GM19324 (cell line): ENCODE results near the gene CYSTM1.
"Not testable (repeated sequence)": the region's sequence is repeated elsewhere in the genome, so short reads cannot be mapped to it uniquely, and the experiment has no call there.

Experiments
- ATAC-seq: cut with Tn5 transposase; IDR thresholded peaks from one replicate; pipeline ENCODE4 v1.9.1; 2021; ENCODE audit warnings: mild to moderate bottlenecking, moderate library complexity; ENCODE audit not compliant: unreplicated experiment, low FRiP score

CYSTM1 gene

DNA sequence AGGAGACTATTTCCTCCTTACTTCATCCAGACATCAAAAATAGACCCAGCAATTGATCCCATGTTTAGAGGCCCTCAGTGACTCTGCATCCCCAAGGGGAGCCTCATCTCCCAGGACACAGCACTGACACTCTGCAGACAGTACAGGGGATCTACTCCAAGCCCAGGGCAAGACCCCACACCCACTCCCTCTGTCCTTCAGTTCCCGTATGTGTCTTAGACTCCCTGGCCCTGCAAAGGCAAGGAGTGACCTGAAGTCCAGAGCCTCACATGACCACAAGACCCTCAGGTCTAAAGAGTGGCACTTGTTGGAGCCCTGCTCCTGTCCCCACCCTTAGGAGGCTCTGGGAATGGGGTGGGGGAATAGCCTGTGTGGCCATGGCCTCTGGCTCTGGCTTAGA lies 27.5 kb upstream of the CYSTM1 start:
- ATAC-seq, result no peak

DNA sequence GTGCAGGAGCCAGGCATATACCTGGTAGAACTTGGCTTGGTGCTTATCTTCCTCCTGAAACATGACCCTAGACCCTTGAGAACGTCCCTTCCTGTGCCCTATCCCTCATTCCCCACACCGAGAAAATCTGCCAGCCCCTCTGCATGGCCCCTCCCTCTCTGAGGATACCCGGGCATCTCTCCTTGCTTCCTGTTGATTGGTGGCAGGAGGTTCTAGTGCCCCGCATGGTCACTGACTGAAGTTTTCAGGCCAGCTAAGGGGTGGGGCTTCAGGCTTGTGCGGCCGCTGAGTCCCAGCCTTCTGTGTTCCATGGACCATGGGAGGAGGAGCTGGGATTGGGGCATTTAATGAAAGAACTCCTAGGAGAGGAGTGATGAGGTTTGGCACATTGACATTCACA lies 26.5 kb upstream of the CYSTM1 start:
- no peak for ATAC-seq

DNA sequence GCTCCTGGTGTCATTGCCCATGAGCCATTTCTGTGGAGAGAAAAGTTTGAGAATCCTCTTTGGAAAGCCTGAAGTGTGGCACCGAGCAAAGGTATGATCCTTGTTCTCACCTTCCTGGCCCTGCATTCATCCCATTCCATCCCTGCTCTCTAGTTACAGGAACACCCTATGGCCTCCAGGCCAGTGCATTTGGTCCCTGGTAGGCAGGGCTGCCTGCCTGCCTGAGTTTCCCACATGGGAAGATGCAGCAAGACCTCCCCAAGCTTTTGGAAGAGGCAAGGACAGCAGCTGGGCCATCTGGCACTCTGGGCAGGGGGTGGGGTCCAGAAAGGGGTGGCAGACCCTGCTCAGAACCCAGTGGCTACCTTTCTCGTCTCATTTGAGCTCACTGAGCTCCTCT lies 24.8 kb upstream of the CYSTM1 start:
- ATAC-seq, result no peak

DNA sequence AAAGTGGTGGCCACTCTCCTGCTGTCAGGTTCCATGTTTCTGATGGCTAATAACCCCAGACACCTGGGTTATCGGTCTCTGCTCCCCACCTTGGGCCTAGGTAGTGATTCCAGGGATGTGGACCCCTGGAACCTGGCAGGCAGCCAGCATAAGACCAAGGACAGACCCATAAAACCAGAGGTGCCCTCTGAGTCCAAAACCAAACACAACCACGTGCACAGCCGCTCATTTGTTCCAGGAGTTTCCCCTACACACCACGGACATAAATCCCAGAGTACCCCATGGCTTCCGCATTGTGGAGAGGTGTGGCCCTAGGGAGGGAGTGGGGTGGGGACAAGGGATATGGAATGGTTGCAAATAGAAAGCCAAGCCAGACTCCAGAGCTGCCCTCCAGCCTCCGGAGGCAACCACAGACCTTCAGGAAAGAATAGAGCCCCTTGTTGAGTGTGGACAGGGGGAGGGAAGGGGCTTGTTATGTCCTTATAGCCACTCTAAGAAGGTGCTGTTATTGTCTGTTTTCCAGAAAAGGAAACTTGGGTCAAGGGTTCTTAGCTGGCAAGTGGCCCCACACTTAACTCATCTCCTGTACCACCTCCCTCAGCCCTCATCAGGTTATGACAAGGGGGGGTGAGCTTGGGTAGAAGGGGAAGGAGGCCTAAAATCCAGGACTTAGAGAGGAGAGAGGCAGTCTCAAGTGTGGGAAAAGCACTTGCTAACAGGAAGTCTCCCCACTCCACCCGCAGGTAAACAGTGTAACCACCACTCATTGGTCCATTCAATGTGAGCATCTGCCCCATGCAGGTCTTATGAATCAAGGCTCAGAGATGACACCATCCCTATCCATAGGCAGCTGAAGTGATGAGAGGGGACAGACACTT lies 23.6 kb upstream of the CYSTM1 start:
- no peak for ATAC-seq

DNA sequence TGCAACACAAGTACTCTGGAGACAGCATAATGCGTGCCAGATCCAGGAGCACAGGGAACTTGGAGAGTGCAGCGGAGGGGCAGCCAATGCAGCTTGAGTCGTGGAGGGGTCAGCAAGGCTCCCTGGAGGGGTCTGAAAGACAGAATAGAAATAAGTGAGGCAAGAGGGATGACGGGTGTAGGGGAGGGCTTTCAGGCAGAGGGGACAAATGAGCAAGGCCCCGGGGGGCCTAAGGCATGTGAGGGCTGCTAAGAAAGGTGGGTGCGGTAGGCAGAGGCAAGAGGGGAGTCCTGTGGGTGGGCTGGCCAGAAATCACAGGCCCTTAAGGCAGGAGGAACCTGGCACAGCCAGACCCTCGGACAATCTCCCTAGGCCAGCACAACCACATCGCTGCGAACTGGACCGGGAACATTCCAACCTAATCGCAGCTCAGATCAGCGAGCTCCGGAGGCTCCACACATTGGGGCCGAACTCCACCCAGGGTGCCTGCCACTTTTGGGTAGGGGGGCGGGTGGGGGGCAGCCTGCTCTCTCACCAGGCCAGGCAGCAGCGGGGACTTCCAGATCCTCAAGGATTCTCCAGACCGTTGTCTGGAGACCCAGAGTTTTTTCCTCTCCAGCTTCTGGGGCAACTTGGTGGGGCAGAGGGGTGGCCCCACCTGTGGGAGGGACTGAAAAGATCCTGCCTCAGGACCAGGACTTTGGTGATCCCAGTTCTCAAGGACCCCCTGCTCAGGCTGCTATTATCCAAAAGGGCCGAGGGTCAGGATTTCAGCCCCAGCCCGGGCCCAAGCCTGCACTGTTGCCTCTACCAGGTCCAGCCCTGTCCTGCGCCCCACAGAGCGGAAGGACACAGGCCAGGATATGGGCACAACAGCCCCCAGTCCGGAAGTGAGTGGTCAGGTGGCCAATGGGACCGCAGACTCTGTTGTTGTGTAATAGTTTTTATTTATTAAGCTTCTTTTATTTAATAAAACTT lies 22.7 kb upstream of the CYSTM1 start:
- no peak for ATAC-seq

DNA sequence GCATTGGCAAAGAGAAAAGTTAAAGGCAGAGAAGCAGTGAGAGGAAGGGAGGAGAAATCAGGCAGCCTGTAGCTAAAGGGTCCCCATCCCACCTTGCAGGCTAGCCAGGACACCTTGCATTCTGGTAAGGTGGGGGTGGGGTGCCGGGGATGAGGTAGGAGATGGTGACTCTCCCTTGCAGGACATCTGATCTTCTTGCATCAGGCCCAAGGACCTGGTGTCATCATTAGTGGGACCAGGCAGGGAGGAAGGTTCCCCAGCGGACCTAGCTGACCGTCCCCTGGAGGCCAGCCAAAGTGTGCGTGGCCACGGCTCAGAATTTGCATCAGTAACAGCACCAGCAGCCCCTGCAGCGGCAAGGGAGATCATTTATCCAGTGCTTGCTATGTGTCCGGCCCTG lies 21.7 kb upstream of the CYSTM1 start:
- no peak for ATAC-seq

DNA sequence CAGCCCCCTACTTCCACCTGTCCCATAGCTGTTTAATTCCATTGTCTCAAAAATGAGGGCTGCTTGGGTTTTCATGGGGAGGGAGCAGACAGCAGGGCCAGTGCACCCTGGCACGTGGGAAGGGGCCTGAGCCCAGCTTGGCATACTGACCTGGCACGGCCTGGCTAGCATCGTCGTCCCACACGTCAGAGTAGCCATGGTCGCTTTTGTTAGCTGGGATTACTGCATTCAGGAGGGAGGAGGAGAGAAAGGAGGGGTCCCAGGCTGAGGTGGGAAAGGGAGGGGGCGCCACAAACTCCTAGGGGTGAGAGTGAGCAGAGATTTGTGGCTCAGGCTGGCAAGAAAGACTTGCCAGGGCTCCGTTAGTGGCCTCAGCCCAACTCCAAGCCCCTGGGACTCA lies 21.1 kb upstream of the CYSTM1 start:
- ATAC-seq, result no peak

DNA sequence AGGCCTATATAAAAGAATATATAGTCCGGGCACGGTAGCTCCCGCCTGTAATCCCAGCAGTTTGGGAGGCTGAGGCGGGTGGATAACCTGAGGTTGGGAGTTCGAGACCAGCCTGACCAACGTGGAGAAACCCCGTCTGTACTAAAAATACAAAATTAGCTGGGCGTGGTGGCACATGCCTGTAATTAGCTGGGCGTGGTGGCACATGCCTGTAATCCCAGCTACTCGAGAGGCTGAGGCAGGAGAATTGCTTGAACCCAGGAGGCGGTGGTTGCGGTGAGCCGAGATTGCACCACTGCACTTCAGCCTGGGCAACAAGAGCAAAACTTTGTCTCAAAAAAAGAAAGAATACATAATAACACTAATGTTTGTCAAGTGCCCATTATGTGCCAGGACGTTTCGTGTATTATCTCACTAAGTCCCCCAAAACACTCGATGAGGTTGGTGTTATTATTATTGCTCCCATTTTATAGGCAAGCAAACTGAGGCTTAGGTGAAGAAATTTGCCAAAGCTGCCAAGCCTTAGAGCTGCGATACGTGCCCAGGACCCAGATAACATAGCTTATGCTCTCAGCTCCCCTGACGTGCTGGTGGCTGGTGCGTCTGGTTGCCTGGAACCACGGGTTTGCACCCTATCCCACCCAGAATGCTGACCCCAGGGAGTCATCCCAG lies 20.1 kb upstream of the CYSTM1 start:
- ATAC-seq, result not testable (repeated sequence)

DNA sequence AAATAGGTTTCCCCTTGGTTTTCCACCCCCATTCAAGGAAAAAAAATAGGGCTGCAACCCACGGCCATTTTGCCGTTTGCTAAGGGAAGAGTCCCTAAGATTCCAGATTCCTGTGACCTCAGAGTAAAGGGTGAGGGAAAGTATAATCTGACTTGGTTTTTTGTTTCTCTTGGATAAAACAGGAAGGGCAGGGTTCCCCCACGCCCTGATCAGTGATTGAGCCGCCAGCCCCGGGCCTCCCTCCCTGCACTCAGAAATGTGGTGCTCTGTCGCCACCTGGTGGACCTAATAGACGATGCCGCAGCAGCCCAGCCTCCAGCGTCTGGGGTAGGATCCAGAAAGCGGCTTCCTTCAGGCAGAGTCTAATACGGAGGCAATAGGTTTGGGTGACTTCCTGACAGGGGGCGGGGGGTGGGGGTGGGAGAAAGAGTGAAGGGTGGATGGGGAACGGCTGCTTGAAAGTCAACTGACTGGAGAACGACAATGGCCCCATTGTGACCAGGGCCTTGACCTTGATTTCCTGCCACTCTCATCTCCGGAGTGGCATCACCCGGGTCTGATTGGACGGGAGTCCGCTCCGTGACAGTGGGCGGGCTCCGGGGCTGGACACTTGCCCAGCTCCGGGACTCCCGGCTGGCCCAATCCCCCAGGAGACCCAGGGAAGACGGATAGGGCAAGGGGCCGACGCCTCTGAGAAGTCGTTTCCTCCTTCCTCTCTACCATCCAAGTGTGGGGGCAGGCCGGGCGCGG lies 17.8 kb upstream of the CYSTM1 start:
- no peak for ATAC-seq

DNA sequence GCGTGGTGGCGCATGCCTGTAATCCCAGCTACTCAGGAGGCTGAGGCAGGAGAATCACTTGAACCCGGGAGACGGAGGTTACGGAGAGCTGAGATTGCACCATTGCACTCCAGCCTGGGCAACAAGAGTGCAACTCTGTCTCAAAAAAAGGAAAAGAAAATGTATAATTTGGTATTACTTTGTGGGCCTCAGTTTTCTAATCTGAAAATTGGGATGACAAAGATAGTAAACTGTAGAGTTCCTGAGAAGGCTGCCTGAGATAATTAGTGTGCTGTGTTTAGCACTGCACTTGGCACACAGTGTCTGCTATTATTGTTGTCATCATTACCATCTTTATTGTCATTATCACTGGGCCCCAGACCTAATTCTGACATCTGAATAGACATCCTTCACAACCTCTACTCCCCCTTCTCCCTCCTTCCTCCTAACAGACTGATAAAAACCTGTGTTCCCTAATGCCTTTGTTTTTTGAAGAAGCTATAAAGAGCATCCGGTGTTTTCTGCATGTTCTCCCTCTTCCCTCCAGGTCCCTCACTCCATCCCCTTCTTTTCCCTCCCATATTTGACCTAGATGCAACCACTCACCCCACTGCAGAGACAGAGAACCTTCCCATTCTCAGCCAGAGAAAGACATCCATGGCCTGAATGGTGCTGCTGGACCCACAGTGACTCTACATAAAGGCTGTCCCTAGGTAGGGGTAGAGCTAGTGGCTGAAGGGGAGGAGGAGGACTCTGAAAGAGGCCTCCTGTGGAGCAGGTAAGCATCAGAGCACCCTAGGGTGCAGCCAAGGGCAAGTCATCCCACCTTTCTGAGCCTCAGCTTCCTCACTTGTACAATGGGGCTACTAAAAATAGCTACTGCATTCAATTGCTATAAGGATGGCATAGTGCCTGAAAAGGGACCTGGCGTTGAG lies 15.7 kb upstream of the CYSTM1 start:
- ATAC-seq, result no peak

DNA sequence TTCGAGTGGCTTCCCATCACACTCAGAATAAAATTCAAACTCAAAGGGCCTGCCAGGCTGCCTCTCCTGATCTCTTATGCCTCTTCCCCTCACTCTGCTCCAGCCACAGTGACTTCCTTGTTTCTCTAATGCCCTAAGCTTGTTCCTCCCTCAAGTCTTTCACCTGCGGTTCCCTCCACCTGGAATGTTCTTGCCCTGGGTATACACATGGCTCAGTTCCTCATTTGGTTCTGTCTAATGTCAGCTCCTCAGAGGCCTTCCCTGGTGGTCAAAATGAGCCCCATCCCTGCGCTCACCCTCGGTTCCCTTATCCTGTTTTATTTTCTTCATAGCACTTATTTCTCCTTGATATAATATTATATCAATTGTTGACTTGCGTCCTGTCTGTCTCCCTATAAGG lies 12.7 kb upstream of the CYSTM1 start:
- no peak for ATAC-seq

DNA sequence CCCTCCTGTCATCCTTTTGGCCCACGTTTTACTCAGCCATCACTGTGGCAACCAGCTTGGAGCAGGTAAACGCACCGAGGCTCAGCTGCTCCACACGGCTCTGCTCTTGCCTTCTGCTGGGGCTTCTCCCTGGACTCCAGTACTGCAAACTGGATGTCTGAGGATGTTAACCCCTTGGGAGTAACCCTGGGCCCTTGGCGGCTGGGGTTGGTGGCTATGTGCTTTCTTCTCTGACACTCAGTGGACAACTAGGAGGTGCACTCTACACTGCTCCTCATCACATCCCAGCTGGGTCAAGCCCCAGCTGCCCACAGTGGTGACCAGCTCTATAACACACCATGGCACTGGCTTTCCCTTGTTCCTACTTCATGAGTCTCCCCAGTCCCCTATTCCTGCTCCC lies 12.2 kb upstream of the CYSTM1 start:
- ATAC-seq, result no peak

DNA sequence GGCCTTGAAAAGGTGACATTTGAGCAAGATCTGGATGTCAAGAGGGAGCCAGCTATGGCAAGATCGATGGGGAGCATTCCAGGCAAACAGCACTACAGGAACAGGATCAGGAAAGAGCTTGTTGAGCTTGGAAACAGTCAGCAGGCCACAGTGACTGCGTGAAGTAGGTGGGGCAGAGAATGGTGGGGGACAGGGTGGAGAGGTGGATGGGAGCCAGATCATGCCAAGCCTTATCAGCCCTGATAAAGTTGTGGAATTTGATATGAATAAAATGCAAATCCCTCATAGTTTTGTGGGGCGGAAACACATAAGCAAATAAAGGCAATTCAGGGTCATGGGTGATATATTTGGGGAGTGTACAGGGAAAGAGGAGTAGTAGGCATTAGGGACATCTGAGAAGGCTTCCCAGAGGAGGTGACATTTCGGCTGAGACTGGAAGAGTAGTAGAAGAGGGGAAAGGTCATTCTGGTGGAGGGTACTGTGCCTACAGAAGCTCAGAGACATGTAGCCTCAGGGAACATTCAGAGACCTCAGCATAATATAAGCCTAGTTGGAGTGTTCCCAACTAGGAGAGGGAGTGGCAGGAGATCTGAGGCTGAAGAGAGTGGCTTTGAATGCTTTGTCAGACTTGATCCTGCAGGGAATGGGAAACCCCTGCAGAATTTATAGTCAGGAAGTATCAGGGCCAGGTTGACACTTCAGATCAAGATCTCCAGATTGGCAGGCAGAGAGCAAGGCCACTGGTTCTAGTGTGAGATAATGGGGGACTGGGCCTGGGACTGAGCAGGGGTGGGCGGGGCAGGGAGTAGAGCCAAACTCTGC lies 9.7 kb upstream of the CYSTM1 start:
- ATAC-seq, result no peak

DNA sequence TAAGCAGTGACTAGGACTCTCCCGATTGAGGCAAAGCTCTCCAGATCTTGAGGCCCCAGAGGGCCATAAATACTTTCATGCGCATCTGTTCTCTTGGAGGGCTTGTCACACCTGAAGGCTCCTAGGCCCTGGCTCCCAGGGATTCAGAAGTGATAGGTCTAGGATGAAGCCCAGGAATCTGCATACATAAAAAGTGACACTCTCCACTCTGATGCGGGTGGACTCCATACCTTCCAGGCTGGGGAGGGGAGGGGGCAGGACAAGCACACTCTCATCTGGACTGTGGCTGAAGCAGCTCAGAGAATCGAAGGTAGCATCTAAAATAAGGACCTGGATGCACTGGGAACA lies 9.1 kb upstream of the CYSTM1 start:
- ATAC-seq, result no peak

DNA sequence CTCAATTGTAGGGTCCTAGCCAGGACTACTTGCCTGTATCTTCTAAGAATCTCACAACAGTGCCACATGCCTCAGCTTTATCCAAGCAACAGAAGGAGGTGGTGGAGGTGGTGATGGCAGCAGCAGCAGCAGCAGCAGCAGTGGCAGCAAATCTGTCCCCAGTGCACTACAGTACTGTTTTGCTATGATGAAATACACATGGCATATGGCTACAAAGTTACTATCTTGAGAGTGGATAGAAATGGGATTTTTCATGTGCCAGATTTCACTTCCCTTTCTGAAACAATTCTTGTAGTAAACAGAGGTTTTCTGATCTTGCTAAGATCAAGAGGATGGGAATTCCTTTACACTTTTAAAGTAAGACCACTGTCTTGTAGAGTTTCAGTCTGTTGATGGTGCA lies 8.1 kb upstream of the CYSTM1 start:
- ATAC-seq, result no peak

DNA sequence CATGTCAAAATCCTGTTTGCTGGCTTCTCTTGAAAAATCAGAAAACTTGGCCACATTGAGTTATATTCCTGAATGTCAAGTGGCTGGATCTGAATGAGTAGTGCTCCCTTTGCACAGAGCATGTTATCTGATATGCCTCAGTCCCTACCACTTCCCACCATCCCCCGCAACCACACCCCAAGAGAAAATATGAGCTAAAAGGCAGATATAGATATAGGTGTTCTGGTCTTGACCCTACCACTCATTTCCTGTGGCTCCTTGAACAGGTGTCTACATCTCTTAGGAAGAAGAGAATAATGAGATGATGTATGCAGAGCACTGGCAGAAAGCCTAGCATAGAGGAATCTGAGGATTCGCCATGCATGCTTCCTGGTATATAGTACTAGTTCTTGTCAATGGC lies 6.6 kb upstream of the CYSTM1 start:
- no peak for ATAC-seq

DNA sequence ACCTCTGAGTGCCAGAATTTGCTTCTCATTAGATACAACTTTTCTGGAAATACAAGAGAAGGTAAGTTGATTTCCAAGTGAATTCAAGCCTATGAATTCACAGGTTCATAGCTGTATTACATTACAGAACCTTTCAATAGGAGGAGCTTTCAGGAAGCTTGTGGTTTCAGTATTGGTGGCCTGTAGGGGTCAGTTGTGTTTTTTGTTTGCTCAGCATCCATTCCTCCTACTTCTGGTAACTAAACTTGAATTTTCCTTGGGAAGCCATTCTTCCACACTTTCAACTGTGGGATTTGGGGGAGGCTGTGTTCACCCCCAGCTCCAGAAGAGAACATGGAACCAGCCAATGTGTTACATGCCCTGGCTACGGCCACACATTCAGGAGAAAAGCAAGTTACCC lies 5.6 kb upstream of the CYSTM1 start:
- no peak for ATAC-seq

DNA sequence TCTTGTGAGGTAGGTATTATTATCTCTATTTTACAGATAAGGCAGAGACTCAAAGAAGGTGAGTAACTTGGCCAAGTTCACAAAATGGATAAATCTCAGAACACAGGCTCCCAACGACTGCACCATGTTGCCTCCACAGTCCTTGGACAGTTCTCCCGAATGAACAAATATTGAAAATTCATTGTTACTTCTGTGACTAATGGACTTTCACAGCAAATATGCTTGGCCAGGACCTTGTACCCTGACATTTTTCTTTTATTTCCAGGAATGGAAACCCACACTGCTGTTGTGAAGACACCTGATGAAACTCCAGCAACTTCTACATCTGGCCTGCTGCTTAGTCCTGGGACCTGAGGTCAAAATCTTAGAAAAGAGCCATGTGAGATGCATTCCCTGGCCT lies 2.5 kb upstream of the CYSTM1 start:
- no peak for ATAC-seq

DNA sequence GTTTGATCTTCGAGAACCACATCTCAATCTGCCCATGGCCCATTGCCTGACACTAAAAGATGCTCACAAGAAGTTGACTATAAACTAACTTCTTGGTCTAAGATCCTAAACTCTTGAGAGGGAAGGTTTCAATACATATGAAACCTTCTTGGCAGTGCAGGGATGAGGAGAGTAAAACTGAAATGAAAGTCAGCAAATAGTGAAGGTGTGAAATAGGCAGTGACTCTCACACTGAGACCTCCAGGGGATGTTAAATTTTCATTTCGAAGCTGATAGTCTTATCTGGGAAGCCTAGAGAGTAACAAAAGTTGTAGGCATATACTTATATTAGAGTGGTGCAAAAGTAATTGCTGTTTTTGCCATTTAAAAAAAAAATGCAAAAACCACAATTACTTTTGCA lies 974 bp upstream of the CYSTM1 start:
- no peak for ATAC-seq
